Astrocyte (in vitro differentiated cells and primary cell): ENCODE results near the gene SNX5.

ENCODE experiments used
- CTCF ChIP-seq: IDR thresholded peaks from 2 replicates; pipeline ENCODE4 v1.5.1; 2011; ENCODE audit warnings: low read depth, mild to moderate bottlenecking, inconsistent platforms, low read length, moderate library complexity; ENCODE audit not compliant: insufficient read depth
- EZH2 ChIP-seq: IDR thresholded peaks from 2 replicates; pipeline ENCODE4 v1.6.1; 2012; ENCODE audit warnings: mild to moderate bottlenecking, low read length, inconsistent platforms; ENCODE audit not compliant: insufficient read depth

- peak; percentile 82 for TF ChIP-seq CTCF
- no peak for TF ChIP-seq EZH2
Measured at GRCh38 chr20:17938871-17939619, 29.5 kb downstream of the SNX5 start.
